ENCODE results near the gene CORO7. TPM values are rescaled to one million over a fixed set of nuclear protein-coding genes. Genes with fewer than 3 reads are reported as not detected.

CORO7 gene
- polyA plus RNA-seq, 1 donor from 2014 or later = 57.6 TPM

- Histone ChIP-seq H3K27me3 (ENCODE audit: insufficient read depth, low read depth, low read length) (no peaks in the 10 kb centered on the region), H3K9me3 (ENCODE audit: low read length) (no peaks in the 10 kb centered on the region), H3K9ac (ENCODE audit: low read length) (no peak overlapping the region), H3K79me2 (replicated peaks; ENCODE audit: insufficient read depth, low read length) (peaks cover 13% of the 10 kb centered on the region), H3K36me3 (ENCODE audit: insufficient read depth, low read length) (no peaks in the 10 kb centered on the region), H3K4me2 (ENCODE audit: low read length) (no peak overlapping the region), H4K20me1 (ENCODE audit: insufficient read depth) (no peaks in the 10 kb centered on the region), H3K4me3 (ENCODE audit: low read length) (no peak overlapping the region), H3K27ac (ENCODE audit: low read length) (no peak overlapping the region), H2AFZ (ENCODE audit: low read depth, low read length) (no peak overlapping the region), H3K9me2 (ENCODE audit: insufficient read depth, low read length) (no peaks in the 10 kb centered on the region), H3F3A (ENCODE audit: insufficient read depth, low read length, poor library complexity, severe bottlenecking) (no peaks in the 10 kb centered on the region)
- TF ChIP-seq CTCF (IDR thresholded peaks at IDR 0.05; ENCODE audit: poor library complexity, severe bottlenecking) = no peak
- TF ChIP-seq SMC3 (conservative IDR thresholded peaks at IDR 0.05; ENCODE audit: poor library complexity) = no peak
- no peak for TF ChIP-seq EZH2 (IDR thresholded peaks at IDR 0.05; ENCODE audit: borderline replicate concordance, insufficient read depth, low read length, poor library complexity, severe bottlenecking)
- no peak for TF ChIP-seq REST (IDR thresholded peaks at IDR 0.05; ENCODE audit: borderline replicate concordance)
- no peak for TF ChIP-seq POLR2AphosphoS5 (IDR thresholded peaks at IDR 0.05)
- TF ChIP-seq TAF1 (IDR thresholded peaks at IDR 0.05; ENCODE audit: low read depth) = no peak
- TF ChIP-seq MXI1 (conservative IDR thresholded peaks at IDR 0.05; ENCODE audit: poor library complexity, severe bottlenecking) = no peak
- TF ChIP-seq RAD21 (conservative IDR thresholded peaks at IDR 0.05) = no peak
- no peak for TF ChIP-seq EP300 (conservative IDR thresholded peaks at IDR 0.05; ENCODE audit: poor library complexity, severe bottlenecking)
Measured at GRCh38 chr16:4428500-4428899, 12.1 kb upstream of the CORO7 start.

GRCh38 chr16:4426722-4427372, 10.5 kb upstream of the CORO7 start:
- H3K9ac ChIP-seq (ENCODE audit: low read length) = peak overlapping the region; percentile 78
- H4K20me1 ChIP-seq (ENCODE audit: insufficient read depth) = no peaks in the 10 kb centered on the region
- no peaks in the 10 kb centered on the region for H3K36me3 ChIP-seq (ENCODE audit: insufficient read depth, low read length)
- H2AFZ ChIP-seq (ENCODE audit: low read depth, low read length) = no peak overlapping the region
- no peaks in the 10 kb centered on the region for H3F3A ChIP-seq (ENCODE audit: insufficient read depth, low read length, poor library complexity, severe bottlenecking)
- H3K27me3 ChIP-seq (ENCODE audit: insufficient read depth, low read depth, low read length) = no peaks in the 10 kb centered on the region
- peak overlapping the region; percentile 41 for H3K4me2 ChIP-seq (ENCODE audit: low read length)
- H3K79me2 ChIP-seq (replicated peaks; ENCODE audit: insufficient read depth, low read length) = peaks cover 13% of the 10 kb centered on the region
- peak overlapping the region; percentile 75 for H3K4me3 ChIP-seq (ENCODE audit: low read length)
- no peaks in the 10 kb centered on the region for H3K9me3 ChIP-seq (ENCODE audit: low read length)
- peak overlapping the region; percentile 91 for H3K27ac ChIP-seq (ENCODE audit: low read length)
- H3K9me2 ChIP-seq (ENCODE audit: insufficient read depth, low read length) = no peaks in the 10 kb centered on the region
- no peak for TF ChIP-seq SMC3 (conservative IDR thresholded peaks at IDR 0.05; ENCODE audit: poor library complexity)
- TF ChIP-seq EP300 (conservative IDR thresholded peaks at IDR 0.05; ENCODE audit: poor library complexity, severe bottlenecking) = no peak
- TF ChIP-seq TAF1 (IDR thresholded peaks at IDR 0.05; ENCODE audit: low read depth) = no peak
- no peak for TF ChIP-seq MXI1 (conservative IDR thresholded peaks at IDR 0.05; ENCODE audit: poor library complexity, severe bottlenecking)
- TF ChIP-seq POLR2AphosphoS5 (IDR thresholded peaks at IDR 0.05) = no peak
- no peak for TF ChIP-seq EZH2 (IDR thresholded peaks at IDR 0.05; ENCODE audit: borderline replicate concordance, insufficient read depth, low read length, poor library complexity, severe bottlenecking)
- TF ChIP-seq REST (IDR thresholded peaks at IDR 0.05; ENCODE audit: borderline replicate concordance) = no peak
- TF ChIP-seq RAD21 (conservative IDR thresholded peaks at IDR 0.05) = no peak
- TF ChIP-seq CTCF (IDR thresholded peaks at IDR 0.05; ENCODE audit: poor library complexity, severe bottlenecking) = no peak

Data from neural cell (in vitro differentiated cells).